HCT116 (cell line): ENCODE data around the gene OR10G7. TPM values are rescaled to one million over a fixed set of nuclear protein-coding genes. Genes with fewer than 3 reads are reported as not detected.

ENCODE experiments used
- ATAC-seq: fragments of 200-7000 bp; cut with Tn5 transposase; 2 replicates; pipeline ENCODE4 v1.9.1; 2020; ENCODE audit warnings: mild to moderate bottlenecking, moderate library complexity
- BruUV-seq: library from RNA; stranded (reverse); fragments of 400-500 nt; replicated peaks from 2 replicates; lab custom pipeline; 2021; lab: Mats Ljungman, UMichigan
- CTCF ChIA-PET: fragments of 300-600 bp; sonication (Branson Sonifier 250); formaldehyde crosslinking; loops from one replicate; lab custom pipeline; 2021; ENCODE audit warnings: antibody characterized with exemption; lab: Charles Lee
- POLR2A ChIA-PET: fragments of 300-600, 350-600 bp; sonication (Branson Sonifier 250); formaldehyde crosslinking; loops from one replicate; lab custom pipeline; 2021; ENCODE audit warnings: antibody characterized with exemption; lab: Charles Lee
- RAD21 ChIA-PET, 2 experiments: fragments of 300-600 bp; sonication (Branson Sonifier 250); formaldehyde crosslinking; loops; one replicate each; lab custom pipeline; 2023; ENCODE audit warnings: low total read pairs in 2 of 2; ENCODE audit not compliant: uncharacterized antibody in 2 of 2, unreplicated experiment in 2 of 2, low non-redundant PET in 1 of 2; lab: Charles Lee
- DNase-seq: peaks from one replicate; pipeline ENCODE4 v3.0.0-alpha.2; 2010; ENCODE audit warnings: low read depth, low spot score
- H2AFZ ChIP-seq: fragments of 200-600 bp; shearing (Covaris generic), sonication (generic); 2 replicates; pipeline ENCODE4 v1.6.1; 2017; ENCODE audit warnings: low read depth, mixed run types, mixed read lengths, antibody characterized with exemption, low read length; ENCODE audit not compliant: poor library complexity, severe bottlenecking
- H3K27ac ChIP-seq: 2 replicates; pipeline ENCODE4 v1.5.1; 2012; ENCODE audit warnings: low read depth, low read length
- H3K27me3 ChIP-seq: fragments of 200-600 bp; sonication (generic); 2 replicates; pipeline ENCODE4 v1.6.1; 2016; ENCODE audit warnings: mixed run types, low read length, mixed read lengths; ENCODE audit not compliant: insufficient read depth
- H3K36me3 ChIP-seq, 2 experiments: fragments of 200-500 bp in 1 of 2; fragments of 200-600 bp in 1 of 2; sonication (Bioruptor generic) in 1 of 2; sonication (generic) in 1 of 2; 2 replicates each; pipeline versions ENCODE4 v1.5.1 to v1.6.1; 2014 to 2016; ENCODE audit warnings: low read length in 2 of 2, inconsistent platforms in 1 of 2, mixed read lengths in 1 of 2, mixed run types in 1 of 2; ENCODE audit not compliant: insufficient read depth in 2 of 2, control insufficient read depth in 1 of 2
- H3K4me1 ChIP-seq, 2 experiments: fragments of 200-600 bp in 1 of 2; sonication (generic) in 1 of 2; 2 replicates each; pipeline versions ENCODE4 v1.5.1 to v1.6.1; 2012 to 2017; ENCODE audit warnings: low read length in 2 of 2, inconsistent platforms in 1 of 2, mild to moderate bottlenecking in 1 of 2, mixed read lengths in 1 of 2, mixed run types in 1 of 2, moderate library complexity in 1 of 2; ENCODE audit not compliant: insufficient read depth in 2 of 2, control insufficient read depth in 1 of 2
- H3K4me2 ChIP-seq: fragments of 200-600 bp; sonication (generic); 2 replicates; pipeline ENCODE4 v1.6.1; 2017; ENCODE audit warnings: mixed run types, low read length, mixed read lengths
- H3K4me3 ChIP-seq, 2 experiments: fragments of 200-600 bp in 1 of 2; sonication (generic) in 1 of 2; replicated peaks in 1 of 2; 2 replicates each; pipeline ENCODE4 v1.5.1; 2011 to 2016; ENCODE audit warnings: low read length in 2 of 2, control low read depth in 1 of 2, low read depth in 1 of 2, mild to moderate bottlenecking in 1 of 2, mixed read lengths in 1 of 2, mixed run types in 1 of 2
- H3K79me2 ChIP-seq: fragments of 200-600 bp; sonication (generic); 2 replicates; pipeline ENCODE4 v1.6.1; 2017; ENCODE audit warnings: mild to moderate bottlenecking, mixed run types, low read length, moderate library complexity, mixed read lengths; ENCODE audit not compliant: insufficient read depth
- H3K9ac ChIP-seq: fragments of 200-600 bp; sonication (generic); 2 replicates; pipeline ENCODE4 v1.6.1; 2016; ENCODE audit warnings: low read length, mixed read lengths
- H3K9me2 ChIP-seq: fragments of 200-600 bp; sonication (generic), shearing (Covaris generic); 2 replicates; pipeline ENCODE4 v1.6.1; 2017; ENCODE audit warnings: mixed run types, mild to moderate bottlenecking, moderate library complexity; ENCODE audit not compliant: insufficient read depth
- H3K9me3 ChIP-seq, 2 experiments: fragments of 200-500 bp in 1 of 2; fragments of 200-600 bp in 1 of 2; sonication (Bioruptor generic) in 1 of 2; sonication (generic) in 1 of 2; 2 replicates each; pipeline ENCODE4 v1.6.1; 2014 to 2017; ENCODE audit warnings: low read length in 2 of 2, mixed read lengths in 2 of 2, inconsistent platforms in 1 of 2, low read depth in 1 of 2, mild to moderate bottlenecking in 1 of 2, mixed run types in 1 of 2, moderate library complexity in 1 of 2; ENCODE audit not compliant: control insufficient read depth in 1 of 2, insufficient read depth in 1 of 2
- H4K20me1 ChIP-seq: fragments of 200-600 bp; sonication (generic), shearing (Covaris generic); 2 replicates; pipeline ENCODE4 v1.6.1; 2017; ENCODE audit warnings: mixed run types, mild to moderate bottlenecking, moderate library complexity; ENCODE audit not compliant: insufficient read depth
- ELF1 ChIP-seq: IDR thresholded peaks from 2 replicates; pipeline ENCODE4 v1.6.1; 2012; ENCODE audit warnings: low read depth, borderline replicate concordance
- EZH2 ChIP-seq: fragments of 200-600 bp; sonication (generic); IDR thresholded peaks from 2 replicates; pipeline ENCODE4 v1.6.1; 2017; ENCODE audit warnings: antibody characterized with exemption, mixed run types
- EZH2phosphoT487 ChIP-seq: fragments of 200-600 bp; IDR thresholded peaks from 2 replicates; pipeline ENCODE4 v1.6.1; 2018; ENCODE audit warnings: antibody characterized with exemption, borderline replicate concordance
- FOSL1 ChIP-seq: IDR thresholded peaks from 2 replicates; pipeline ENCODE4 v1.6.1; 2012; ENCODE audit warnings: low read depth
- POLR2A ChIP-seq: IDR thresholded peaks from 2 replicates; pipeline ENCODE4 v1.7.0; 2011; ENCODE audit warnings: borderline replicate concordance; ENCODE audit not compliant: insufficient read depth, insufficient read length; ENCODE audit errors: extremely low read depth
- SRF ChIP-seq: IDR thresholded peaks from 2 replicates; pipeline ENCODE4 v1.6.1; 2012; ENCODE audit warnings: low read depth
- YY1 ChIP-seq: IDR thresholded peaks from 2 replicates; pipeline ENCODE4 v1.6.1; 2011; ENCODE audit warnings: low read length, low read depth, moderate library complexity, mild to moderate bottlenecking; ENCODE audit not compliant: insufficient replicate concordance; ENCODE audit errors: extremely low read depth
- ZNF274 ChIP-seq: fragments of 200-500 bp; sonication (Bioruptor generic); IDR thresholded peaks from 2 replicates; pipeline ENCODE4 v1.6.1; 2014; ENCODE audit warnings: mild to moderate bottlenecking, low read depth, low read length, inconsistent platforms
- intact Hi-C: fragments of 100-400 bp; cut with micrococcal nuclease; formaldehyde crosslinking; loops from 2 replicates; pipeline ENCODE4 v1.10.0; 2022
- total RNA-seq: library from RNA; stranded (reverse); gene quantifications from one replicate; pipeline ENCODE4 v1.2.1, GENCODE V29; 2021; ENCODE audit not compliant: unreplicated experiment
- TF ChIP-seq, protein P1 (sequence below): IDR thresholded peaks from 2 replicates; pipeline ENCODE4 v1.6.1; 2011; ENCODE audit warnings: mild to moderate bottlenecking, low read length, moderate library complexity; ENCODE audit not compliant: insufficient replicate concordance; ENCODE audit errors: extremely low read depth
- TF ChIP-seq, protein P2 (sequence below): IDR thresholded peaks from 2 replicates; pipeline ENCODE4 v1.6.1; 2012; ENCODE audit warnings: low read depth

The OR10G7 gene
- total RNA-seq, 1 experiment from 2014 or later = not detected

DNA sequence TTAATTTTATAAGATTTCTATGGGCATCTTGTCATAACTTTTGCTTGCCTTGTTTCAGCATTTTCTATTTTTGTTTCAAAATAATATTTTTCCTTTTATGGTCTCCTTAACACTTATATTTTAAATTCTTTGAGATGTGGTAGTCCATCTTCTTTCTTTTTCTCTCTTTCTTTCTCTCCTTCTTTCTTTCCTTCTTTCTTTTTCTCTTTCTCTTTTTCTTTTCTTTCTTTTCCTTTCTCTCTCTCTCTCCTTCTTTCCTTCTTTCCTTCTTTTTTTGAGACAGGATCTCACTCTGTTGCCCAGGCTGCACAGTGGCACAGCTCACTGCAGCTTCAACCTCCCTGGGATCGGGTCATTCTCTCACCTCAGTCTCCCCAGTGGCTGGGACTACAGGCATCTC is 36.1 kb upstream of the OR10G7 start:
- Histone ChIP-seq H3K9me3 (no peaks in the 10 kb centered on the region), H3K27me3 (peaks cover 35% of the 10 kb centered on the region), H3K9ac (no peak overlapping the region), H3K79me2 (no peaks in the 10 kb centered on the region), H3K4me2 (no peak overlapping the region), H4K20me1 (peaks cover 4% of the 10 kb centered on the region; the same call in 1 of the 2 replicates), H3K9me2 (no peaks in the 10 kb centered on the region), H2AFZ (no peak overlapping the region), H3K36me3 (no peaks in the 10 kb centered on the region), H3K4me3 (no peak overlapping the region), H3K4me1 (no peaks in the 10 kb centered on the region), H3K27ac (no peak overlapping the region)
- ATAC-seq (no peak), DNase-seq (no peak)
- ChIA-PET CTCF (no interaction called here), POLR2A (no interaction called here), RAD21 (no interaction called here)
- intact Hi-C loops = no loop called here
- TF ChIP-seq, protein P1, sequence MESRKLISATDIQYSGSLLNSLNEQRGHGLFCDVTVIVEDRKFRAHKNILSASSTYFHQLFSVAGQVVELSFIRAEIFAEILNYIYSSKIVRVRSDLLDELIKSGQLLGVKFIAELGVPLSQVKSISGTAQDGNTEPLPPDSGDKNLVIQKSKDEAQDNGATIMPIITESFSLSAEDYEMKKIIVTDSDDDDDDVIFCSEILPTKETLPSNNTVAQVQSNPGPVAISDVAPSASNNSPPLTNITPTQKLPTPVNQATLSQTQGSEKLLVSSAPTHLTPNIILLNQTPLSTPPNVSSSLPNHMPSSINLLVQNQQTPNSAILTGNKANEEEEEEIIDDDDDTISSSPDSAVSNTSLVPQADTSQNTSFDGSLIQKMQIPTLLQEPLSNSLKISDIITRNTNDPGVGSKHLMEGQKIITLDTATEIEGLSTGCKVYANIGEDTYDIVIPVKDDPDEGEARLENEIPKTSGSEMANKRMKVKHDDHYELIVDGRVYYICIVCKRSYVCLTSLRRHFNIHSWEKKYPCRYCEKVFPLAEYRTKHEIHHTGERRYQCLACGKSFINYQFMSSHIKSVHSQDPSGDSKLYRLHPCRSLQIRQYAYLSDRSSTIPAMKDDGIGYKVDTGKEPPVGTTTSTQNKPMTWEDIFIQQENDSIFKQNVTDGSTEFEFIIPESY = no peak
- TF ChIP-seq YY1 (no peak), ELF1 (no peak), FOSL1 (no peak)
- BruUV-seq = no TSS peak

DNA sequence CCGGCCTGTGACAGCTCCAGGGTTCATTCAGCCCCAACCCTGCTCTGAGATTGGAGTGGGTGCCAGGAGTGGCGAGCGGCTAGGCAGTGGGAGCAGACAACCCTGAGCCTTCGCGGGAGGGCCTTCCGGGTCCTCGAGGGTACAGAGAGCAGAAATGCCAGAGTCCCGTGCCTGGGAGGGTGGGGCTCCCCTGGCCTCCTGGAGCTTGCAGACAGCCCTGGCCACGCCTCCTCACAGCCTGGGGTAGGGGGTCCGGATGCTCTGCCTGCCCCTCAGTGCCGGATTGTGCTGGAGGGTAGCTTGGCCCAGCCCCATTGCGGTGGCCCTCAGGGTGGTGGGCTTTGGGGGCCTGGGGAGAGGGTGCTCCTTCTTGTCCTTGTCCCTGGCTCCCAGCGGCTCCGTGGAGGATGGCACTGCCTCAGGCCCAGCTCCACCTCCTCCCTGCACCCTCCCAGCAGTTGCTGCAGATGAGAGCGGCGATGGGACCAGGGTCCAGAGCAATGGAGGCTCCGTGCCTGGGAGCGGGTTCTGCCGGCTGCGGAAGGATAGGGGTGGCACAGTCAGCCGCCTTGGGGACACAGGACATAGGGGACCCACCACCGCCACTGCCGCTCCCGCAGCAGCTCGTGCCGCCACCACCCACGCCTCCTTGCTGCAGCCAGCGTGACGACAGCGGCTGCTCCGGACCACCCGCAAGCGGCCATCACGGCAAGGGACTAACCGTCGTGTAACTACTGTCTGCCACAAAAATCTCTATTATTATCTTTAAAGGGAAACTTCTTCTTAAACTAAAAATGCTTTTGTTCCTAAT is 34.9 kb upstream of the OR10G7 start:
- H3K27ac ChIP-seq = no peak overlapping the region
- no peak for TF ChIP-seq EZH2
- TF ChIP-seq EZH2phosphoT487 = no peak
- no peak for TF ChIP-seq POLR2A
- no peak for TF ChIP-seq SRF
- no peak for TF ChIP-seq ELF1
- no peak for TF ChIP-seq ZNF274
- TF ChIP-seq, protein P2, sequence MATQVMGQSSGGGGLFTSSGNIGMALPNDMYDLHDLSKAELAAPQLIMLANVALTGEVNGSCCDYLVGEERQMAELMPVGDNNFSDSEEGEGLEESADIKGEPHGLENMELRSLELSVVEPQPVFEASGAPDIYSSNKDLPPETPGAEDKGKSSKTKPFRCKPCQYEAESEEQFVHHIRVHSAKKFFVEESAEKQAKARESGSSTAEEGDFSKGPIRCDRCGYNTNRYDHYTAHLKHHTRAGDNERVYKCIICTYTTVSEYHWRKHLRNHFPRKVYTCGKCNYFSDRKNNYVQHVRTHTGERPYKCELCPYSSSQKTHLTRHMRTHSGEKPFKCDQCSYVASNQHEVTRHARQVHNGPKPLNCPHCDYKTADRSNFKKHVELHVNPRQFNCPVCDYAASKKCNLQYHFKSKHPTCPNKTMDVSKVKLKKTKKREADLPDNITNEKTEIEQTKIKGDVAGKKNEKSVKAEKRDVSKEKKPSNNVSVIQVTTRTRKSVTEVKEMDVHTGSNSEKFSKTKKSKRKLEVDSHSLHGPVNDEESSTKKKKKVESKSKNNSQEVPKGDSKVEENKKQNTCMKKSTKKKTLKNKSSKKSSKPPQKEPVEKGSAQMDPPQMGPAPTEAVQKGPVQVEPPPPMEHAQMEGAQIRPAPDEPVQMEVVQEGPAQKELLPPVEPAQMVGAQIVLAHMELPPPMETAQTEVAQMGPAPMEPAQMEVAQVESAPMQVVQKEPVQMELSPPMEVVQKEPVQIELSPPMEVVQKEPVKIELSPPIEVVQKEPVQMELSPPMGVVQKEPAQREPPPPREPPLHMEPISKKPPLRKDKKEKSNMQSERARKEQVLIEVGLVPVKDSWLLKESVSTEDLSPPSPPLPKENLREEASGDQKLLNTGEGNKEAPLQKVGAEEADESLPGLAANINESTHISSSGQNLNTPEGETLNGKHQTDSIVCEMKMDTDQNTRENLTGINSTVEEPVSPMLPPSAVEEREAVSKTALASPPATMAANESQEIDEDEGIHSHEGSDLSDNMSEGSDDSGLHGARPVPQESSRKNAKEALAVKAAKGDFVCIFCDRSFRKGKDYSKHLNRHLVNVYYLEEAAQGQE = no peak
- TF ChIP-seq YY1 = no peak
- TF ChIP-seq FOSL1 = no peak
- no peak overlapping the region for H2AFZ ChIP-seq
- no peaks in the 10 kb centered on the region for H3K9me2 ChIP-seq
- no peaks in the 10 kb centered on the region for H3K36me3 ChIP-seq
- POLR2A ChIA-PET = no interaction called here
- H3K4me1 ChIP-seq = no peaks in the 10 kb centered on the region
- intact Hi-C loops = no loop called here
- no peak overlapping the region for H3K4me2 ChIP-seq
- no peaks in the 10 kb centered on the region for H3K9me3 ChIP-seq
- no peak for DNase-seq
- peaks cover 29% of the 10 kb centered on the region for H3K27me3 ChIP-seq
- CTCF ChIA-PET = no interaction called here
- RAD21 ChIA-PET = no interaction called here
- no peak overlapping the region for H3K9ac ChIP-seq
- no peaks in the 10 kb centered on the region for H3K79me2 ChIP-seq
- no peaks in the 10 kb centered on the region for H4K20me1 ChIP-seq
- H3K4me3 ChIP-seq = no peak overlapping the region
- ATAC-seq = no peak
- no TSS peak for BruUV-seq
